Measurements from ENCODE around the gene TBC1D2B.

Gene TBC1D2B

GRCh38 chr15:78075490-78076230, 1.9 kb downstream of the TBC1D2B start (continued):
- TF ChIP-seq INSM2 (tag by site-specific recombination; IDR thresholded peaks at IDR 0.05): no peak
- TF ChIP-seq ZFP3 (tag by site-specific recombination; IDR thresholded peaks at IDR 0.05; ENCODE audit: low read depth): no peak
- no peak for TF ChIP-seq ZNF544 (tag by site-specific recombination; IDR thresholded peaks at IDR 0.05)
- TF ChIP-seq ZNF223 (tag by site-specific recombination; IDR thresholded peaks at IDR 0.05): no peak
- TF ChIP-seq ZNF26 (tag by site-specific recombination; IDR thresholded peaks at IDR 0.05): no peak
- TF ChIP-seq ZNF48 (tag by site-specific recombination; IDR thresholded peaks at IDR 0.05): no peak
- TF ChIP-seq ZBTB6 (tag by site-specific recombination; IDR thresholded peaks at IDR 0.05): no peak
- TF ChIP-seq ZFP41 (tag by site-specific recombination; IDR thresholded peaks at IDR 0.05; ENCODE audit: borderline replicate concordance): no peak
- TF ChIP-seq ZBTB20 (tag by site-specific recombination; IDR thresholded peaks at IDR 0.05): peak; percentile 62; the same call in 1 of the 2 replicates
- TF ChIP-seq ZNF660 (tag by site-specific recombination; IDR thresholded peaks at IDR 0.05): no peak
- TF ChIP-seq REST (tag by site-specific recombination; IDR thresholded peaks at IDR 0.05): no peak
- no peak for TF ChIP-seq ELK4 (IDR thresholded peaks at IDR 0.05; ENCODE audit: borderline replicate concordance, low read depth, low read length)
- TF ChIP-seq ZNF654 (tag by site-specific recombination; IDR thresholded peaks at IDR 0.05; ENCODE audit: low read depth): no peak
- TF ChIP-seq PRDM10 (tag by site-specific recombination; IDR thresholded peaks at IDR 0.05): 0 out of 2 replicates have a peak, but pooled peaks have one; percentile 22
- no peak for TF ChIP-seq HOXD13 (CRISPR knock-in tag; IDR thresholded peaks at IDR 0.05; ENCODE audit: borderline replicate concordance)
- TF ChIP-seq ZFHX2 (tag by site-specific recombination; conservative IDR thresholded peaks at IDR 0.05): no peak
- no peak for TF ChIP-seq ZNF747 (tag by site-specific recombination; IDR thresholded peaks at IDR 0.05)
- peak; percentile 79; the same call in 1 of the 2 replicates for TF ChIP-seq ZNF561 (tag by site-specific recombination; IDR thresholded peaks at IDR 0.05; ENCODE audit: borderline replicate concordance)
- TF ChIP-seq ZNF518A (tag by site-specific recombination; conservative IDR thresholded peaks at IDR 0.05; ENCODE audit: low read depth): no peak
- no peak for TF ChIP-seq KLF16 (tag by site-specific recombination; IDR thresholded peaks at IDR 0.05)
- TF ChIP-seq ZNF701 (tag by site-specific recombination; IDR thresholded peaks at IDR 0.05): no peak

All from HEK293 (cell line).